ENCODE measurements around the gene HIGD1B. TPM values are rescaled to one million over a fixed set of nuclear protein-coding genes. Genes with fewer than 3 reads are reported as not detected.

Gene HIGD1B
- total and polyA plus RNA-seq, 2 of the 13 experiments (the other 11 are each of a cell fraction or from before 2014, with no cell fraction given): not detected

DNA sequence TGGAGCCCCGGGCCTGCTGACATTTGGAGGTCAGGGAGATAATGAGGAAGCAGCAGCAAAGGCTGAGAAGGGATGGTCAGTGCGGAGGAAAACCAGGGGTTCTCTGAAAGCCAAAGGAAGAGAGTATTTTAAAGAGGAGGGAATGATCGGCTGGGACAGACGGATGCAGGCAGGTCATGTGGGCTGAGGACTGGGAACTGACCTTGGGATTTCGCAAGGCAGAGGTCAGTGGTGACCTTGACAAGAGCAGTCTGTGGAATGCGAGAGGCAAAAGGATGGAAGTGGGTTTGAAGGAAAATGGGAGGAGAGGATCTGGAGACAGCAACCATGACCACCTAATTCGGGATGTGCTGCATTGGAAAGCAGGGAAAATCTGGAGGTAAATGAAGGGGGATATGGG lies 41.3 kb downstream of the HIGD1B start (continued):
- TF ChIP-seq RXRB (CRISPR knock-in tag; IDR thresholded peaks at IDR 0.05; ENCODE audit: borderline replicate concordance) (peak; percentile 53; the same call in 1 of the 2 replicates), KAT8 (CRISPR knock-in tag; IDR thresholded peaks at IDR 0.05) (peak; percentile 32; the same call in 1 of the 2 replicates), ZBTB7B (CRISPR knock-in tag; IDR thresholded peaks at IDR 0.05) (no peak), HNF4A (CRISPR knock-in tag; IDR thresholded peaks at IDR 0.05) (peak; percentile 40; the same call in 1 of the 2 replicates), RARG (CRISPR knock-in tag; IDR thresholded peaks at IDR 0.05; ENCODE audit: low read depth) (no peak), CENPX (CRISPR knock-in tag; IDR thresholded peaks at IDR 0.05) (no peak), ESRRA (CRISPR knock-in tag; IDR thresholded peaks at IDR 0.05; ENCODE audit: low read depth) (peak; percentile 97), CEBPB (IDR thresholded peaks at IDR 0.05; ENCODE audit: borderline replicate concordance, low read depth, low read length) (peak; percentile 93), NFYB (CRISPR knock-in tag; IDR thresholded peaks at IDR 0.05) (no peak), CEBPG (CRISPR knock-in tag; IDR thresholded peaks at IDR 0.05) (peak; percentile 92), RBM22 (optimal IDR thresholded peaks at IDR 0.05; ENCODE audit: low read length) (no peak), ZNF788 (CRISPR knock-in tag; IDR thresholded peaks at IDR 0.05; ENCODE audit: borderline replicate concordance) (0 out of 2 replicates have a peak, but pooled peaks have one; percentile 42), SALL1 (CRISPR knock-in tag; IDR thresholded peaks at IDR 0.05) (peak; percentile 62), DNMT3B (CRISPR knock-in tag; conservative IDR thresholded peaks at IDR 0.05) (0 out of 2 replicates have a peak, but pooled peaks have one; percentile 19), HDAC1 (CRISPR knock-in tag; IDR thresholded peaks at IDR 0.05) (peak; percentile 43; the same call in 1 of the 2 replicates), HMG20A (CRISPR knock-in tag; IDR thresholded peaks at IDR 0.05; ENCODE audit: borderline replicate concordance) (peak; percentile 51; the same call in 1 of the 2 replicates), DMAP1 (CRISPR knock-in tag; IDR thresholded peaks at IDR 0.05) (no peak), EZH2 (conservative IDR thresholded peaks at IDR 0.05; ENCODE audit: low read depth, low read length) (no peak), TBP (CRISPR knock-in tag; IDR thresholded peaks at IDR 0.05) (no peak)
- TF ChIP-seq, protein P1, sequence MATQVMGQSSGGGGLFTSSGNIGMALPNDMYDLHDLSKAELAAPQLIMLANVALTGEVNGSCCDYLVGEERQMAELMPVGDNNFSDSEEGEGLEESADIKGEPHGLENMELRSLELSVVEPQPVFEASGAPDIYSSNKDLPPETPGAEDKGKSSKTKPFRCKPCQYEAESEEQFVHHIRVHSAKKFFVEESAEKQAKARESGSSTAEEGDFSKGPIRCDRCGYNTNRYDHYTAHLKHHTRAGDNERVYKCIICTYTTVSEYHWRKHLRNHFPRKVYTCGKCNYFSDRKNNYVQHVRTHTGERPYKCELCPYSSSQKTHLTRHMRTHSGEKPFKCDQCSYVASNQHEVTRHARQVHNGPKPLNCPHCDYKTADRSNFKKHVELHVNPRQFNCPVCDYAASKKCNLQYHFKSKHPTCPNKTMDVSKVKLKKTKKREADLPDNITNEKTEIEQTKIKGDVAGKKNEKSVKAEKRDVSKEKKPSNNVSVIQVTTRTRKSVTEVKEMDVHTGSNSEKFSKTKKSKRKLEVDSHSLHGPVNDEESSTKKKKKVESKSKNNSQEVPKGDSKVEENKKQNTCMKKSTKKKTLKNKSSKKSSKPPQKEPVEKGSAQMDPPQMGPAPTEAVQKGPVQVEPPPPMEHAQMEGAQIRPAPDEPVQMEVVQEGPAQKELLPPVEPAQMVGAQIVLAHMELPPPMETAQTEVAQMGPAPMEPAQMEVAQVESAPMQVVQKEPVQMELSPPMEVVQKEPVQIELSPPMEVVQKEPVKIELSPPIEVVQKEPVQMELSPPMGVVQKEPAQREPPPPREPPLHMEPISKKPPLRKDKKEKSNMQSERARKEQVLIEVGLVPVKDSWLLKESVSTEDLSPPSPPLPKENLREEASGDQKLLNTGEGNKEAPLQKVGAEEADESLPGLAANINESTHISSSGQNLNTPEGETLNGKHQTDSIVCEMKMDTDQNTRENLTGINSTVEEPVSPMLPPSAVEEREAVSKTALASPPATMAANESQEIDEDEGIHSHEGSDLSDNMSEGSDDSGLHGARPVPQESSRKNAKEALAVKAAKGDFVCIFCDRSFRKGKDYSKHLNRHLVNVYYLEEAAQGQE (IDR thresholded peaks at IDR 0.05; ENCODE audit: borderline replicate concordance in 1 of 2, low read depth in 1 of 2, low read length in 2 of 2): no peak
- TF ChIP-seq, protein P2, sequence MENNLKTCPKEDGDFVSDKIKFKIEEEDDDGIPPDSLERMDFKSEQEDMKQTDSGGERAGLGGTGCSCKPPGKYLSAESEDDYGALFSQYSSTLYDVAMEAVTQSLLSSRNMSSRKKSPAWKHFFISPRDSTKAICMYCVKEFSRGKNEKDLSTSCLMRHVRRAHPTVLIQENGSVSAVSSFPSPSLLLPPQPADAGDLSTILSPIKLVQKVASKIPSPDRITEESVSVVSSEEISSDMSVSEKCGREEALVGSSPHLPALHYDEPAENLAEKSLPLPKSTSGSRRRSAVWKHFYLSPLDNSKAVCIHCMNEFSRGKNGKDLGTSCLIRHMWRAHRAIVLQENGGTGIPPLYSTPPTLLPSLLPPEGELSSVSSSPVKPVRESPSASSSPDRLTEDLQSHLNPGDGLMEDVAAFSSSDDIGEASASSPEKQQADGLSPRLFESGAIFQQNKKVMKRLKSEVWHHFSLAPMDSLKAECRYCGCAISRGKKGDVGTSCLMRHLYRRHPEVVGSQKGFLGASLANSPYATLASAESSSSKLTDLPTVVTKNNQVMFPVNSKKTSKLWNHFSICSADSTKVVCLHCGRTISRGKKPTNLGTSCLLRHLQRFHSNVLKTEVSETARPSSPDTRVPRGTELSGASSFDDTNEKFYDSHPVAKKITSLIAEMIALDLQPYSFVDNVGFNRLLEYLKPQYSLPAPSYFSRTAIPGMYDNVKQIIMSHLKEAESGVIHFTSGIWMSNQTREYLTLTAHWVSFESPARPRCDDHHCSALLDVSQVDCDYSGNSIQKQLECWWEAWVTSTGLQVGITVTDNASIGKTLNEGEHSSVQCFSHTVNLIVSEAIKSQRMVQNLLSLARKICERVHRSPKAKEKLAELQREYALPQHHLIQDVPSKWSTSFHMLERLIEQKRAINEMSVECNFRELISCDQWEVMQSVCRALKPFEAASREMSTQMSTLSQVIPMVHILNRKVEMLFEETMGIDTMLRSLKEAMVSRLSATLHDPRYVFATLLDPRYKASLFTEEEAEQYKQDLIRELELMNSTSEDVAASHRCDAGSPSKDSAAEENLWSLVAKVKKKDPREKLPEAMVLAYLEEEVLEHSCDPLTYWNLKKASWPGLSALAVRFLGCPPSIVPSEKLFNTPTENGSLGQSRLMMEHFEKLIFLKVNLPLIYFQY (CRISPR knock-in tag; IDR thresholded peaks at IDR 0.05; ENCODE audit: borderline replicate concordance): no peak
- TF ChIP-seq, protein P3, sequence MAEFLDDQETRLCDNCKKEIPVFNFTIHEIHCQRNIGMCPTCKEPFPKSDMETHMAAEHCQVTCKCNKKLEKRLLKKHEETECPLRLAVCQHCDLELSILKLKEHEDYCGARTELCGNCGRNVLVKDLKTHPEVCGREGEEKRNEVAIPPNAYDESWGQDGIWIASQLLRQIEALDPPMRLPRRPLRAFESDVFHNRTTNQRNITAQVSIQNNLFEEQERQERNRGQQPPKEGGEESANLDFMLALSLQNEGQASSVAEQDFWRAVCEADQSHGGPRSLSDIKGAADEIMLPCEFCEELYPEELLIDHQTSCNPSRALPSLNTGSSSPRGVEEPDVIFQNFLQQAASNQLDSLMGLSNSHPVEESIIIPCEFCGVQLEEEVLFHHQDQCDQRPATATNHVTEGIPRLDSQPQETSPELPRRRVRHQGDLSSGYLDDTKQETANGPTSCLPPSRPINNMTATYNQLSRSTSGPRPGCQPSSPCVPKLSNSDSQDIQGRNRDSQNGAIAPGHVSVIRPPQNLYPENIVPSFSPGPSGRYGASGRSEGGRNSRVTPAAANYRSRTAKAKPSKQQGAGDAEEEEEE (CRISPR knock-in tag; IDR thresholded peaks at IDR 0.05; ENCODE audit: borderline replicate concordance): 0 out of 2 replicates have a peak, but pooled peaks have one; percentile 46

Data from HepG2 (cell line).